Activated CD4-positive, alpha-beta T cell treated with anti-CD3 and anti-CD28 coated beads, Interleukin-10, Interleukin-2, amounts not matched to agents 100 ng/mL and 50 ng/mL, durations not matched to agents 16 hours and 8 hours (primary cell): Measurements from ENCODE around the gene ACVRL1.

Experiments
- DNase-seq: peaks from one replicate; pipeline ENCODE4 v3.0.0-alpha.2; 2020

ACVRL1 gene

GRCh38 chr12:51907083-51907855 lies at the start of gene ACVRL1:
ACVRL1 (plus strand) TSS chr12:51907504; CDS start chr12:51912475, 4,971 bp downstream.
- DNase-seq, result no peak

GRCh38 chr12:51860986-51861385 lies 46.3 kb upstream of the ACVRL1 start:
- DNase-seq, result no peak

- no peak for DNase-seq
Observed at GRCh38 chr12:51862947-51863346, 44.4 kb upstream of the ACVRL1 start.

- no peak for DNase-seq
Observed at GRCh38 chr12:51863363-51863932, 43.9 kb upstream of the ACVRL1 start.

GRCh38 chr12:51863933-51864832 lies 43.1 kb upstream of the ACVRL1 start:
- DNase-seq, result no peak

- no peak for DNase-seq
Observed at GRCh38 chr12:51864833-51865670, 42.3 kb upstream of the ACVRL1 start.

- DNase-seq, result no peak
Observed at GRCh38 chr12:51865757-51866270, 41.5 kb upstream of the ACVRL1 start.

- no peak for DNase-seq
Observed at GRCh38 chr12:51866324-51866723, 41.0 kb upstream of the ACVRL1 start.

GRCh38 chr12:51866762-51867161 lies 40.5 kb upstream of the ACVRL1 start:
- no peak for DNase-seq

- DNase-seq, result no peak
Observed at GRCh38 chr12:51867371-51867770, 39.9 kb upstream of the ACVRL1 start.

- DNase-seq, result no peak
Observed at GRCh38 chr12:51867796-51868428, 39.4 kb upstream of the ACVRL1 start.

- no peak for DNase-seq
Observed at GRCh38 chr12:51868821-51869495, 38.3 kb upstream of the ACVRL1 start.

- no peak for DNase-seq
Observed at GRCh38 chr12:51869496-51869865, 37.8 kb upstream of the ACVRL1 start.

GRCh38 chr12:51869931-51870330 lies 37.4 kb upstream of the ACVRL1 start:
- no peak for DNase-seq

- DNase-seq, result no peak
Observed at GRCh38 chr12:51870504-51870903, 36.8 kb upstream of the ACVRL1 start.

GRCh38 chr12:51871126-51871525 lies 36.2 kb upstream of the ACVRL1 start:
- DNase-seq, result no peak

GRCh38 chr12:51871918-51872688 lies 35.2 kb upstream of the ACVRL1 start:
- DNase-seq, result no peak

- no peak for DNase-seq
Observed at GRCh38 chr12:51872689-51872981, 34.7 kb upstream of the ACVRL1 start.

GRCh38 chr12:51873251-51873994 lies 33.9 kb upstream of the ACVRL1 start:
- DNase-seq, result no peak

- DNase-seq, result no peak
Observed at GRCh38 chr12:51874000-51874399, 33.3 kb upstream of the ACVRL1 start.
